Ishikawa (cell line): ENCODE data around the gene URB1.
A peak's percentile ranks its signal among the peaks of the same experiment; 100 is the strongest.

ENCODE experiments used
- CEBPB ChIP-seq: IDR thresholded peaks from 2 replicates; pipeline ENCODE4 v1.6.1; 2012
- CREB1 ChIP-seq: IDR thresholded peaks from 2 replicates; pipeline ENCODE4 v1.6.1; 2012; ENCODE audit warnings: low read depth
- EGR1 ChIP-seq: IDR thresholded peaks from 2 replicates; pipeline ENCODE4 v1.6.1; 2012
- EP300 ChIP-seq: IDR thresholded peaks from 2 replicates; pipeline ENCODE4 v1.6.1; 2012; ENCODE audit warnings: borderline replicate concordance
- FOXM1 ChIP-seq: IDR thresholded peaks from 2 replicates; pipeline ENCODE4 v1.6.1; 2012; ENCODE audit warnings: low read depth, borderline replicate concordance
- NFIC ChIP-seq: IDR thresholded peaks from 2 replicates; pipeline ENCODE4 v1.6.1; 2012
- RAD21 ChIP-seq: IDR thresholded peaks from 2 replicates; pipeline ENCODE4 v1.6.1; 2012; ENCODE audit warnings: low read depth
- TAF1 ChIP-seq: IDR thresholded peaks from 2 replicates; pipeline ENCODE4 v1.6.1; 2012; ENCODE audit warnings: low read depth, mild to moderate bottlenecking
- TCF12 ChIP-seq: IDR thresholded peaks from 2 replicates; pipeline ENCODE4 v1.6.1; 2012; ENCODE audit warnings: low read depth
- TEAD4 ChIP-seq: IDR thresholded peaks from 2 replicates; pipeline ENCODE4 v1.6.1; 2012
- YY1 ChIP-seq: IDR thresholded peaks from 2 replicates; pipeline ENCODE4 v1.6.1; 2012; ENCODE audit warnings: low read depth
- ZBTB7A ChIP-seq: IDR thresholded peaks from 2 replicates; pipeline ENCODE4 v1.6.1; 2012; ENCODE audit warnings: low read depth
- TF ChIP-seq, protein P1 (sequence below): IDR thresholded peaks from 2 replicates; pipeline ENCODE4 v1.6.1; 2012; ENCODE audit warnings: low read depth, mild to moderate bottlenecking
- TF ChIP-seq, protein P2 (sequence below): IDR thresholded peaks from 2 replicates; pipeline ENCODE4 v1.6.1; 2012
- TF ChIP-seq, protein P3 (sequence below): IDR thresholded peaks from 2 replicates; pipeline ENCODE4 v1.6.1; 2012

Gene URB1

DNA sequence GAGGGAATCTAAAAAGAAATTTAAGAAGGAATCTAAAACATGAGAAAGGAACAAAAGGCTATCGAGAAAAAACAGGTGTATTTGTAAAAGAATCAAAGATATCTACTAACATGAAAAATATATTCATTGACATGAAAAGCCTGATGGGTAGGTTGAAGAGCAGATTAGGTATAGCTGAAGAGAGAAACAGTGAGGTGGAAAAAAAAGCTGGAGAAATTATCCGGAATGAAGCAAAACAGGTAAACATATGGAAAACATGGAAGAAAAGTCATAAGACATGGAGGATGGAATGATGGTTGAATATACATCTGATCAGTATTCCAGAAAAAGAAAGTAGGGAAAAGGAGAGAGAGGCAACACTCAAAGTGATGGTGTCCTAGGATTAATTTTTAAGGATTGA lies 29.3 kb upstream of the URB1 start:
- no peak for TF ChIP-seq FOXM1
- TF ChIP-seq, protein P1, sequence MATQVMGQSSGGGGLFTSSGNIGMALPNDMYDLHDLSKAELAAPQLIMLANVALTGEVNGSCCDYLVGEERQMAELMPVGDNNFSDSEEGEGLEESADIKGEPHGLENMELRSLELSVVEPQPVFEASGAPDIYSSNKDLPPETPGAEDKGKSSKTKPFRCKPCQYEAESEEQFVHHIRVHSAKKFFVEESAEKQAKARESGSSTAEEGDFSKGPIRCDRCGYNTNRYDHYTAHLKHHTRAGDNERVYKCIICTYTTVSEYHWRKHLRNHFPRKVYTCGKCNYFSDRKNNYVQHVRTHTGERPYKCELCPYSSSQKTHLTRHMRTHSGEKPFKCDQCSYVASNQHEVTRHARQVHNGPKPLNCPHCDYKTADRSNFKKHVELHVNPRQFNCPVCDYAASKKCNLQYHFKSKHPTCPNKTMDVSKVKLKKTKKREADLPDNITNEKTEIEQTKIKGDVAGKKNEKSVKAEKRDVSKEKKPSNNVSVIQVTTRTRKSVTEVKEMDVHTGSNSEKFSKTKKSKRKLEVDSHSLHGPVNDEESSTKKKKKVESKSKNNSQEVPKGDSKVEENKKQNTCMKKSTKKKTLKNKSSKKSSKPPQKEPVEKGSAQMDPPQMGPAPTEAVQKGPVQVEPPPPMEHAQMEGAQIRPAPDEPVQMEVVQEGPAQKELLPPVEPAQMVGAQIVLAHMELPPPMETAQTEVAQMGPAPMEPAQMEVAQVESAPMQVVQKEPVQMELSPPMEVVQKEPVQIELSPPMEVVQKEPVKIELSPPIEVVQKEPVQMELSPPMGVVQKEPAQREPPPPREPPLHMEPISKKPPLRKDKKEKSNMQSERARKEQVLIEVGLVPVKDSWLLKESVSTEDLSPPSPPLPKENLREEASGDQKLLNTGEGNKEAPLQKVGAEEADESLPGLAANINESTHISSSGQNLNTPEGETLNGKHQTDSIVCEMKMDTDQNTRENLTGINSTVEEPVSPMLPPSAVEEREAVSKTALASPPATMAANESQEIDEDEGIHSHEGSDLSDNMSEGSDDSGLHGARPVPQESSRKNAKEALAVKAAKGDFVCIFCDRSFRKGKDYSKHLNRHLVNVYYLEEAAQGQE = no peak
- no peak for TF ChIP-seq ZBTB7A
- no peak for TF ChIP-seq EP300
- TF ChIP-seq, protein P2, sequence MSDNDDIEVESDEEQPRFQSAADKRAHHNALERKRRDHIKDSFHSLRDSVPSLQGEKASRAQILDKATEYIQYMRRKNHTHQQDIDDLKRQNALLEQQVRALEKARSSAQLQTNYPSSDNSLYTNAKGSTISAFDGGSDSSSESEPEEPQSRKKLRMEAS = no peak
- no peak for TF ChIP-seq TEAD4
- TF ChIP-seq, protein P3, sequence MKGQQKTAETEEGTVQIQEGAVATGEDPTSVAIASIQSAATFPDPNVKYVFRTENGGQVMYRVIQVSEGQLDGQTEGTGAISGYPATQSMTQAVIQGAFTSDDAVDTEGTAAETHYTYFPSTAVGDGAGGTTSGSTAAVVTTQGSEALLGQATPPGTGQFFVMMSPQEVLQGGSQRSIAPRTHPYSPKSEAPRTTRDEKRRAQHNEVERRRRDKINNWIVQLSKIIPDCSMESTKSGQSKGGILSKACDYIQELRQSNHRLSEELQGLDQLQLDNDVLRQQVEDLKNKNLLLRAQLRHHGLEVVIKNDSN = no peak
- no peak for TF ChIP-seq YY1
- TF ChIP-seq TAF1 = no peak
- TF ChIP-seq RAD21 = no peak
- no peak for TF ChIP-seq CEBPB
- TF ChIP-seq NFIC = no peak
- TF ChIP-seq CREB1 = no peak
- no peak for TF ChIP-seq EGR1
- TF ChIP-seq TCF12 = no peak

DNA sequence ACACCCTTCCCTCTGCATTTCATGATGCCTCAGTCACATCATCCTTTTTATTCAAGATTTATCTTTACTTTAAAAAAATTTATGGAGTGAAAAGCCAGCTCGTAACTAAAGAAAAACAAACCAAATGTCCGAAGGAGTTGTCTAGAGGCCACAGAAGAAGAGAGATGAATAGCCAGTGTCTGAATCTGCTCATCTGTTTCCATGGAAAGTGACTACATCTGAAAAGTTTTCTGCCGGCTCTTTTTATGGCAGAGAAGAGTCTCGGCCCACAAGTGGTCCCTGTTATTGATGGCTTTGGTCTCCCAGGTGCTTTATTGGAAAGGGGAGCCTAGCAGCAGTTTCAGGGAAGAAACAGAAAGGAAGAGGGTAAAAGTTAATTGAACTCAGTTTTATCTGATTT lies 25.3 kb upstream of the URB1 start:
- TF ChIP-seq FOXM1 = no peak
- TF ChIP-seq EGR1 = no peak
- TF ChIP-seq, protein P1 = no peak
- TF ChIP-seq NFIC = no peak
- TF ChIP-seq, protein P3 = no peak
- TF ChIP-seq CEBPB = no peak

DNA sequence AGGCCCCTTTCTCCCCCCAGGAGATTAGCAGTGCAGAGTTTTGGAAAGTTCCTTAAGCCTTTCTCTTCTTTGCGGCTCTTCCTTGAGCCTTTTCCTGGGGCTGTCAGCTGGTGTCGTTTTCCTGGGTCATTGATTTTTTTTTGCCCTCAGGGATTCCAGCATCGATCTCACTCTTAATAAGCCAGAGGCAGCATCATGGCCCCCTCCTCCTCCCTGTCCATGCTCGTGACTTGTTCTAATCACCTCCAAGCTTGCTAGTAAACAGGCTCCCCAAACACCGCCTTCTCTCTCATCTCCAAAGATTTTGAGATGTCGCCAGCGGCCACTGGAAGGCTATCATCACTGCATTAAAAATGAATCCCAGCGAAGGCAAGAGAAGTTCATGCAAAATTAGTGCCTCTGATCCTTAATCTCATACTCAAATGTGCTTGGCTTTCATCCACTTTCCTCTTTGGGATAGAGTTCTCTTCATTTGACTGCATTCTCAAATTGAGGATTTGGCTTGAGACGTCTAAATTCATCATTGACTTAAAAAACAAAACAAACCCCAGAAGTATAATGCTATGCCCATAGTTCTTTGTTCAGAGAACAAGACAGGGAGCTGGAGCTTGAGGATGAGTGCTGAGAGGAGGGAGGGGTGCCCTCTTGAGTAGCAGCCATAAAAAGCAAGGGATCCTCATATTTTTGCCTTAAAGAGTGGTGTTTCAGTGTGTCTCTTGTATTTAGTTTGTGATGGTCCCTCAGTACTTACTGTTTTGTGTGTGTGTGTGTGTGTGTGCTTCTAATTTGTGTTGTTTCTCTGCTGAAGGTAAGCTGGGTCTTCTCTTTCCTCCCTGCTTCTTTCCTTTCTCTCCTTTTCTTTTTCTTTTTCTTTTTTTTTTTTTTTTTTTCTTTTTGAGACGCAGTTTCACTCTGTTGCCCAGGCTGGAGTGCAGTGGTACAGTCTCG lies 22.9 kb upstream of the URB1 start:
- TF ChIP-seq FOXM1 (no peak), EP300 (no peak), CEBPB (no peak), CREB1 (no peak)

DNA sequence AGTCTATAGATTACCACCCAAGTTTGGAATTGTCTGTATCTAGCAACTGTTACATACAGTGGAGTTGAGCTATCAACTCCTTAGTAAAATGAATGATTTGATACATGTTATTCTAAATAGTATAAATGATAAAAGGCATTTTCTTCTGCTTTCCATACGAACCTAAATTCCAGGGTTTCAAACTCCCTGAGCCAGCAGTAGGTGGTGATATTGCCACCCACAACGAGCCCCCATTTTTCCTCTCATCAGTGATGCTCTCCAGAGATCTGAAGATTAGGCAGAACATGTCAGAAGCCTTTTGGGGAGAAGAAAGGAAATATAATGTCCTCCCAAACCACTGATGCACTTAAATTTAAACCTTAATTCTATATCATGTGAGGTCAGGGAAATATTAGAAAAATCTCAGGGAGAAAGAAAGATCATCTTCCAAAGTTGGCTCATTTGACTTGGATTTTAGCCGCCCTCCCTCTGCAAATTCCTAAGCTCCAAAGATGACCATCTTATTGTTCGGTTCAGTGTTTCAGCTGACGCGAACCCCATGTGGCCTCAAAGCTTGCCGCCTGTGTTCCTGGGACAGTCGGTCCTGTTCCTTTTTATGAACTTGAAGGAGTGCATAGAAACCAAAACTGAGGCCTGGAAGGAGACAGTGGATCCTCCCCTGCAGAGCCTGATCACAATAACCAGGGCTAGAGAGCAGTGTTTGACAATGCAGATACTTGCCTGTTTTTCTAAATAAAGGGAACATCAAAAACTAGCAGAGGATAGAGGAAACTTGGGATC lies 22.0 kb upstream of the URB1 start:
- no peak for TF ChIP-seq ZBTB7A
- TF ChIP-seq RAD21 = peak; percentile 19; the same call in 1 of the 2 replicates

DNA sequence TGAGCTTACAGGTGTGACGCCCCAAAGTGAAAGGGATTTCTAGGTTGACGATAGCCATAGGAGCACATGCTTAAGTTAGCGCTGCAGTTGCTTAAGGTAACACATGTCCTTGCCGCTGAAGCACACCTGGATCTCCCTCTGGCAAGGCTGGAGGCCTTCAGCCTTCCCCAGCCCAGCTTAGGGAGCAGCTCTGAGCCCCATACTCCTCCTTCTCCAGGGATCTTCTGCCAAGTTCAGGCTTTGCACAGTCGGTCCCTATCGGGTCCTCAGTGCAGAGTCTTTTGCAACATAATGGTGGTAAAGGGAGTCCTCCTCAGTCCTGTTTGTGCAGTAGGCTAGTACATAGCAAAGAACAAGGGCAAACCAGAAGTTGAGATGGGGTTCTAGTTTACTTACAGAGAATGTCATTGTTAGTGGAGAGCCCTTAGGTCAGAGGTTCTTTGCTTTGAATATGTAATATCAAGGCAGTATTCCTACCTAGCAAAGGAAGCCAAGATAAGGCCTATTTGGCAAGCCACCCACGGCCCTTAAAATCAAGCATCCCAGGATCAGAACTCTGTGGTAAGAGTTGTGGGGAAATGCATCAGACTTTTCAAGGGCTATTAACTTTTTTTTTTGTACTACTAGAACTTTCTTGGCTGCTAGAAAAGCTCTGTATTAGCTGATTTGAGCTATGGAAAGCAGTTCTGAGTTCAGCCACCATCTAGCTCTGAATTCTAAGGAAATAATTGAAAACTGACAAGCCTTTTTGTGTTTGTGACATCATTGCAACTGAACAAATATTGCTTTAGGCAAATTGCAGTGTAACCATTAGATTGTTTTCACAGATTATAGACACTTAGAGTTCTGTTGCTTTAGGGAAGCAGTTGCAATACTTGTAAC lies 21.1 kb upstream of the URB1 start:
- TF ChIP-seq YY1 (no peak), CEBPB (no peak), RAD21 (no peak), NFIC (no peak), EP300 (no peak), EGR1 (no peak), TCF12 (no peak), ZBTB7A (no peak), TEAD4 (no peak), CREB1 (no peak), FOXM1 (no peak), TAF1 (no peak)
- TF ChIP-seq, protein P3 = no peak
- TF ChIP-seq, protein P2 = no peak
- TF ChIP-seq, protein P1 = no peak
